HepG2 (cell line): ENCODE measurements around the gene E2F1. TPM values are rescaled to one million over a fixed set of nuclear protein-coding genes. Genes with fewer than 3 reads are reported as not detected.
A peak's percentile ranks its signal among the peaks of the same experiment; 100 is the strongest.

Source experiments
- ASH2L ChIP-seq: fragments of 300-600, 200-600 bp; sonication (generic); IDR thresholded peaks from 2 replicates; pipeline ENCODE4 v1.7.0; 2017; ENCODE audit warnings: low read depth, mild to moderate bottlenecking, moderate library complexity, mixed read lengths, low read length; ENCODE audit not compliant: insufficient read length
- DR1 ChIP-seq: sonication (generic); formaldehyde crosslinking; IDR thresholded peaks from 2 replicates; pipeline ENCODE4 v1.8.0; 2021; ENCODE audit warnings: mild to moderate bottlenecking, missing genetic modification reagents, inconsistent platforms
- EEA1 ChIP-seq: sonication (generic); formaldehyde crosslinking; IDR thresholded peaks from 2 replicates; pipeline ENCODE4 v1.5.1; 2020; ENCODE audit warnings: mild to moderate bottlenecking, missing genetic modification reagents, borderline replicate concordance
- GLI4 ChIP-seq: sonication (generic); formaldehyde crosslinking; IDR thresholded peaks from 2 replicates; pipeline ENCODE4 v1.5.1; 2020; ENCODE audit warnings: missing genetic modification reagents, mild to moderate bottlenecking, moderate library complexity, borderline replicate concordance
- GTF3A ChIP-seq: sonication (generic); formaldehyde crosslinking; conservative IDR thresholded peaks from 2 replicates; pipeline ENCODE4 v1.4.0; 2020; ENCODE audit warnings: mild to moderate bottlenecking, missing genetic modification reagents
- HOXA5 ChIP-seq: sonication (generic); formaldehyde crosslinking; IDR thresholded peaks from 2 replicates; pipeline ENCODE4 v1.4.0; 2020; ENCODE audit warnings: missing genetic modification reagents
- HOXD1 ChIP-seq: sonication (generic); formaldehyde crosslinking; IDR thresholded peaks from 2 replicates; pipeline ENCODE4 v1.5.0; 2020; ENCODE audit warnings: missing genetic modification reagents
- KLF13 ChIP-seq: sonication (generic); formaldehyde crosslinking; IDR thresholded peaks from 2 replicates; pipeline ENCODE4 v1.4.0; 2020; ENCODE audit warnings: mild to moderate bottlenecking, missing genetic modification reagents
- NFKB2 ChIP-seq: sonication (generic); formaldehyde crosslinking; IDR thresholded peaks from 2 replicates; pipeline ENCODE4 v1.4.0; 2020; ENCODE audit warnings: missing genetic modification reagents, borderline replicate concordance
- PCBP1 ChIP-seq: fragments of 200-400 bp; formaldehyde crosslinking; IDR thresholded peaks from 2 replicates; pipeline ENCODE4 v1.6.1; 2017; ENCODE audit warnings: mild to moderate bottlenecking, low read depth, low read length, borderline replicate concordance
- POLR2A ChIP-seq, 2 experiments: IDR thresholded peaks; 2 replicates each; pipeline ENCODE4 v1.6.1; 2011; ENCODE audit warnings: low read depth in 2 of 2, low read length in 2 of 2, mild to moderate bottlenecking in 1 of 2, moderate library complexity in 1 of 2; ENCODE audit not compliant: insufficient read depth in 1 of 2
- SKI ChIP-seq: fragments of 450-650 bp; IDR thresholded peaks from one replicate; pipeline ENCODE4 v1.6.1; 2018; ENCODE audit warnings: mild to moderate bottlenecking; ENCODE audit not compliant: partially characterized antibody
- SRY ChIP-seq: sonication (generic); formaldehyde crosslinking; IDR thresholded peaks from 2 replicates; pipeline ENCODE4 v1.8.0; 2022; ENCODE audit warnings: mild to moderate bottlenecking, missing genetic modification reagents
- TCF7 ChIP-seq: sonication (generic); IDR thresholded peaks from 2 replicates; pipeline ENCODE4 v1.6.1; 2016; ENCODE audit warnings: antibody characterized with exemption, low read depth
- ZBTB42 ChIP-seq: sonication (generic); formaldehyde crosslinking; IDR thresholded peaks from 2 replicates; pipeline ENCODE4 v1.5.0; 2020; ENCODE audit warnings: mild to moderate bottlenecking, missing genetic modification reagents
- ZNF274 ChIP-seq: sonication (generic); formaldehyde crosslinking; IDR thresholded peaks from 2 replicates; pipeline ENCODE4 v1.5.1; 2020; ENCODE audit warnings: mild to moderate bottlenecking, missing genetic modification reagents
- ZNF280D ChIP-seq: sonication (generic); formaldehyde crosslinking; IDR thresholded peaks from 2 replicates; pipeline ENCODE4 v1.5.1; 2020; ENCODE audit warnings: mild to moderate bottlenecking, missing genetic modification reagents
- ZNF713 ChIP-seq: sonication (generic); formaldehyde crosslinking; IDR thresholded peaks from 2 replicates; pipeline ENCODE4 v1.4.0; 2020; ENCODE audit warnings: mild to moderate bottlenecking, missing genetic modification reagents
- ZSCAN5A ChIP-seq: sonication (generic); formaldehyde crosslinking; IDR thresholded peaks from 2 replicates; pipeline ENCODE4 v1.8.0; 2022; ENCODE audit warnings: mild to moderate bottlenecking, missing genetic modification reagents, borderline replicate concordance
- polyA plus RNA-seq, 8 experiments: library from polyadenylated mRNA; depleted of rRNA in 3 of 8; stranded (reverse) in 7 of 8; unstranded in 1 of 8; fragments of >200 nt; fragmentation: Illumina TruSeq in 4 of 8; extraction: Trizol in 4 of 8; gene quantifications; 2 replicates each; pipeline versions ENCODE4 v1.2.1 to v1.2.3, GENCODE V29; 2011 to 2016; ENCODE audit warnings: low read depth in 4 of 8, missing spikeins in 1 of 8, mixed read lengths in 1 of 8; ENCODE audit not compliant: insufficient read depth in 1 of 8
- total RNA-seq, 5 experiments: library from RNA; depleted of rRNA; stranded (reverse); fragments of >200 nt; fragmentation: Illumina TruSeq; extraction: Trizol; gene quantifications; 2 replicates each; pipeline ENCODE4 v1.2.3, GENCODE V29; 2016; ENCODE audit warnings: low read depth in 1 of 5
- TF ChIP-seq, protein P1 (sequence below): sonication (generic); formaldehyde crosslinking; IDR thresholded peaks from 2 replicates; pipeline ENCODE4 v1.8.0; 2022; ENCODE audit warnings: low read depth, missing genetic modification reagents

The E2F1 gene
- total and polyA plus RNA-seq, 2 of the 13 experiments (the other 11 are each of a cell fraction or from before 2014, with no cell fraction given): 25.5 to 39.4 TPM

- TF ChIP-seq ZBTB42 (CRISPR knock-in tag) (no peak; the same call in 1 of the 2 replicates), GLI4 (CRISPR knock-in tag) (peak; percentile 62), POLR2A (IDR thresholded peaks at IDR 0.05; ENCODE audit: insufficient read depth in 1 of 2, low read depth in 2 of 2, low read length in 2 of 2) (peak; percentile 68 to 92), HOXA5 (CRISPR knock-in tag) (peak; percentile 89), ZNF713 (CRISPR knock-in tag) (peak; percentile 29; the same call in 1 of the 2 replicates), NFKB2 (CRISPR knock-in tag) (peak; percentile 92), ZSCAN5A (CRISPR knock-in tag) (no peak), SRY (CRISPR knock-in tag) (peak; percentile 45; the same call in 1 of the 2 replicates), EEA1 (CRISPR knock-in tag) (peak; percentile 74; the same call in 1 of the 2 replicates), DR1 (CRISPR knock-in tag) (no peak; the same call in 1 of the 2 replicates), GTF3A (0 out of 2 replicates have a peak, but pooled peaks have one; percentile 55), TCF7 (no peak), ASH2L (peak; percentile 92), SKI (peak; percentile 92), KLF13 (CRISPR knock-in tag) (no peak; the same call in 1 of the 2 replicates), ZNF274 (CRISPR knock-in tag) (peak; percentile 78), PCBP1 (0 out of 2 replicates have a peak, but pooled peaks have one; percentile 72), ZNF280D (CRISPR knock-in tag) (peak; percentile 27; the same call in 1 of the 2 replicates), HOXD1 (peak; percentile 93; the same call in 1 of the 2 replicates)
- TF ChIP-seq, protein P1, sequence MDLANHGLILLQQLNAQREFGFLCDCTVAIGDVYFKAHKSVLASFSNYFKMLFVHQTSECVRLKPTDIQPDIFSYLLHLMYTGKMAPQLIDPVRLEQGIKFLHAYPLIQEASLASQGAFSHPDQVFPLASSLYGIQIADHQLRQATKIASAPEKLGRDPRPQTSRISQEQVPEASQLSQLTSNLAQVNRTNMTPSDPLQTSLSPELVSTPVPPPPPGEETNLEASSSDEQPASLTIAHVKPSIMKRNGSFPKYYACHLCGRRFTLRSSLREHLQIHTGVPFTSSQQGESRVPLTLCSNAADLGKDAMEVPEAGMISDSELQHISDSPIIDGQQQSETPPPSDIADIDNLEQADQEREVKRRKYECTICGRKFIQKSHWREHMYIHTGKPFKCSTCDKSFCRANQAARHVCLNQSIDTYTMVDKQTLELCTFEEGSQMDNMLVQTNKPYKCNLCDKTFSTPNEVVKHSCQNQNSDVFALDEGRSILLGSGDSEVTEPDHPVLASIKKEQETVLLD (CRISPR knock-in tag): peak; percentile 98
These were observed 11.7 kb downstream of the E2F1 start, which contains the start of gene NECAB3 (continued) for GRCh38 chr20:33674294-33675135.
